ENCODE data around the gene TBL1XR1. TPM values are rescaled to one million over a fixed set of nuclear protein-coding genes. Genes with fewer than 3 reads are reported as not detected.
A peak's percentile ranks its signal among the peaks of the same experiment; 100 is the strongest.

The TBL1XR1 gene
- total RNA-seq, 4 donors from 2014 or later: 56.0 to 90.8 (median 75.6) TPM

DNA sequence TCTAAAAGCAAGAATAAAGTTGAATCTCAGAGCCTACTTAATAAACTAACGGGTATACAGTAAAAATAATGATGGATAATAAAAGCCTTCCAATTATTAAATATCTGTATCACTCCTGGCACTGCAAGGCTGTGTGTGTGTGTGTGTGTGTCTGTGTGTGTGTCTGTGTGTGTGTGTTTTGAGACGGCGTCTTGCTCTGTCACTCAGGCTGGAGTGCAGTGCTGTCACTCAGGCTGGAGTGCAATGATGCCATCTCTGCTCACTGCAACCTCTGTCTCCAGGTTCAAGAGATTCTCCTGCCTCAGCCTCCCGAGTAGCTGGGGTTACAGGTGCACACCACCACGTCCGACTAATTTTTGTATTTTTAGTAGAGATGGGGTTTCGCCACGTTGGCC lies 62.5 kb downstream of the TBL1XR1 start:
- Histone ChIP-seq H3K36me3 (no peaks in the 10 kb centered on the region), H3K27me3 (no peaks in the 10 kb centered on the region), H3K4me3 (no peak overlapping the region), H3K4me1 (peaks cover 8% of the 10 kb centered on the region), H3K9me3 (no peaks in the 10 kb centered on the region), H3K27ac (no peak overlapping the region)
- TF ChIP-seq EP300 (IDR thresholded peaks at IDR 0.05) (no peak), POLR2AphosphoS5 (IDR thresholded peaks at IDR 0.05) (no peak), POLR2A (IDR thresholded peaks at IDR 0.05) (no peak)
- DNase-seq (ENCODE audit: low spot score in 2 of 2): no peak
- WGBS: 93% methylated on average over 7 of the region's 8 CpGs

DNA sequence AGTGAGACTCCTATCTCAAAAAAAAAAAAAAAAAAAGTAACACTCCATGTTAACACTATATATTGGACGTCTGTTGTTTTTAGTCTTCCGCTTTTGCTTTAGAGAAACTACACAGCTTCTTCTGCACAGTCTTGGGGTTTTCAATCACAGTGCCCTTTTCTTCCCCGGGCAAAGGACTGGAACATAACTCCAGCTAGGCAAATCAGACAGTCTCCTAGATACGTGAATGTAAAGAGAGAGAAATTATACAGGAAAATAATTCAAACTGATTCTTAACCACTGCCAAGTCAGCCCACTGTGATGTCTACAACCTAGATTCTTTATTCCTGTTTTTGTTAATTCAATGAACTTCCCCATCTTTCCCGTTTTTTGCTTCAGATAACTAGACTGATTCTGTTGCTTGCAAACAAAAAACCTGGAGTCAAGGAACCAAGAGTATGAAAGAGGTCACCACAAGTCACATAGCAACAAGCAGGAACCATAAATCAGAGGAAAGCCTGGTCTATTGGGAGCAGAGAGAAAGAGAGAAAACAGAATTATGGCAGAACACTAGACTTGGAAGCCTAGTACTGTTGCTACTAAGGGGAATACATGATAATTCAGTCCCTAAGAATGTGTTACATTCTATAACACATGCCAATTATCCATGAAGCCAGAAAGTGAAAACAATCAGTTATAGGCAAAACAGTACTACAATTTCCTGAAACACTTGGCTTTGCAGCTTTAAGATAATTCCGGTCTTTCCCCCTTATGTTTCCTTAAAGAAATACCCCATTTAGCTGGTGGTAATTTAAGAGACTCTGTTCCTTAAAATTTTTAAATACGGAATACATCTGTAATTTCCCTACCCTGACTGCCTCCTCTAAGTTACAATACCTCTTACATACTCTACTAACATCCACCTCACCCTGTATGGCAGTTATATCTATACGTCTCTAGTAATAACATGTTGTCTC lies 63.1 kb downstream of the TBL1XR1 start:
- TF ChIP-seq EP300 (IDR thresholded peaks at IDR 0.05) (no peak), POLR2AphosphoS5 (IDR thresholded peaks at IDR 0.05) (no peak), CTCF (IDR thresholded peaks at IDR 0.05) (no peak), POLR2A (IDR thresholded peaks at IDR 0.05) (no peak)
- peaks cover 13% of the 10 kb centered on the region for H3K4me1 ChIP-seq
- DNase-seq (ENCODE audit: low spot score in 2 of 2): no peak
- H3K36me3 ChIP-seq: no peaks in the 10 kb centered on the region
- no peak overlapping the region for H3K27ac ChIP-seq
- 67% methylated on average over 8 of the region's 8 CpGs for WGBS
- H3K27me3 ChIP-seq: no peaks in the 10 kb centered on the region
- H3K9me3 ChIP-seq: no peaks in the 10 kb centered on the region
- no peak overlapping the region for H3K4me3 ChIP-seq

- DNase-seq (ENCODE audit: low spot score in 2 of 2): no peak
- 75% methylated on average over 6 of the region's 6 CpGs for WGBS
- no peaks in the 10 kb centered on the region for H3K36me3 ChIP-seq
Measured at GRCh38 chr3:177131927-177132636, 65.2 kb downstream of the TBL1XR1 start.

DNA sequence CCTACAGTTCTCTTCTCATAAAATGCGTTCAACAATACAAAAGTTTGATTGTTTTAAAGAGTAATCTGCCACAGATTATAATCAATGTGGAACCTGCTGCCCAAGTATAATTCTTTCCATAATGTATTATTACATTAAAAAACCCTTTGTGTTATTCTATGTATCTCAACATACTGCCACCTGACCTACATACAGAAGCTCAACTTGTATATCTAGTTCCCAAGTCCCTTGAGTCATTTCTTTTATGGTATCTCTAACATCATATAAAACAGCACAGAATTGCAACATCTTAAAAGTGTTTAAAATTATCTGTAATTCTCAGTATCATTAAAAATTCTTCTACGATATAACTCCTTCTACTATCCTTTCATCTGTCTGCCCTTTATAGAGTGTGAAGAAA lies 70.3 kb downstream of the TBL1XR1 start:
- Histone ChIP-seq H3K9me3 (no peaks in the 10 kb centered on the region), H3K4me3 (no peak overlapping the region), H3K27ac (peak overlapping the region; percentile 67), H3K27me3 (no peaks in the 10 kb centered on the region), H3K4me1 (peaks cover 49% of the 10 kb centered on the region), H3K36me3 (no peaks in the 10 kb centered on the region)
- no peak for DNase-seq (ENCODE audit: low spot score in 2 of 2)
- 61% methylated on average over 2 of the region's 2 CpGs for WGBS
- TF ChIP-seq POLR2A (IDR thresholded peaks at IDR 0.05): no peak
- no peak for TF ChIP-seq EP300 (IDR thresholded peaks at IDR 0.05)
- TF ChIP-seq CTCF (IDR thresholded peaks at IDR 0.05): no peak

More at GRCh38 chr3:177131927-177132636, 65.2 kb downstream of the TBL1XR1 start:
- TF ChIP-seq POLR2AphosphoS5 (IDR thresholded peaks at IDR 0.05) (no peak), CTCF (IDR thresholded peaks at IDR 0.05) (no peak), EP300 (IDR thresholded peaks at IDR 0.05) (no peak), POLR2A (IDR thresholded peaks at IDR 0.05) (no peak)
- H3K27ac ChIP-seq: no peak overlapping the region
- H3K4me1 ChIP-seq: peaks cover 21% of the 10 kb centered on the region
- no peak overlapping the region for H3K4me3 ChIP-seq
- H3K9me3 ChIP-seq: no peaks in the 10 kb centered on the region
- no peaks in the 10 kb centered on the region for H3K27me3 ChIP-seq

DNA sequence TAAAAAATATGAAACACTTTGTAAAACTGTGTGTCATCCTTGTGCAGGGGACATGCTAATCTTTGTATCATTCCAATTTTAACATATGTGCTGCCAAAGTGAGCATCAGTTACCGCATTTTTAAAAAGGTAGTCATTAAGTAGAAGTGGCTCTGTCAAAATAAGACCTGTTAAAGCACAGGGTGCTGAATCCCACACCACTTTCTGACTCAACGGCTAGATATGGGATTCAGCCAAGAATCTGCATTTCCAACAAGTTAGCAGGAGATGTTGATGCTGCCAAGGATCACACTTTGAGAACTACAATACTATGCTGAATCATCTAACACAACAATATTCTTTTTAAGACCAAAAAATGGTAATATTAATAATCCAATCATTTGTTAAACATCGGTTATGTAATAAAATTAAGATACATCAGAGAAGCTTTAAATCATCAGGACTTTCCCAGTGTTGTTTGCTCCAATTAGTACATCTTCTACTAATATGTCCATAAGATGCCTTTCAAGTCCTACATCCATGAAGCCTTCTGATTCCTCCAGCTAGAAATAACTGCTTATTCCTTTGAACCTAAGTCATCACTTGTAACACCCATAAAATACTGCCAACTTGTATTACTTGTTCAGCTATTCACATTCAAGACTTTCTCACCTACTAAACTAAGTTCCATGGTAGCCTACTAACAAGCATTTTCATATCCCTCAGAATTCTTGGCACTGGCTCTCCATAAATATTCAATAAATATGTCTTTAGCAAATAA lies 71.1 kb downstream of the TBL1XR1 start:
- Histone ChIP-seq H3K9me3 (no peaks in the 10 kb centered on the region), H3K27ac (peak overlapping the region; percentile 67), H3K36me3 (no peaks in the 10 kb centered on the region), H3K4me3 (no peak overlapping the region), H3K4me1 (peaks cover 56% of the 10 kb centered on the region), H3K27me3 (no peaks in the 10 kb centered on the region)
- no peak for DNase-seq (ENCODE audit: low spot score in 2 of 2)
- 47% methylated on average over 3 of the region's 3 CpGs for WGBS
- TF ChIP-seq POLR2A (IDR thresholded peaks at IDR 0.05) (no peak), EP300 (IDR thresholded peaks at IDR 0.05) (no peak), CTCF (IDR thresholded peaks at IDR 0.05) (no peak), POLR2AphosphoS5 (IDR thresholded peaks at IDR 0.05) (no peak)
